Esophagus squamous epithelium (tissue), 4 donors: ENCODE data around the gene TNFSF12.

Experiments used
- POLR2A ChIP-seq, 4 donors: fragments of 450-650 bp; IDR thresholded peaks; one replicate each; pipeline ENCODE4 v1.6.1; 2017; ENCODE audit warnings: antibody characterized with exemption in 4 of 4, mild to moderate bottlenecking in 4 of 4, moderate library complexity in 3 of 4
- TF ChIP-seq, protein P1 (sequence below), 6 experiments: fragments of 450-650 bp in 4 of 6; fragments of 200-600 bp in 2 of 6; sonication (generic) in 2 of 6; IDR thresholded peaks; one replicate each; pipeline ENCODE4 v1.5.1; 2016 to 2019; ENCODE audit warnings: antibody characterized with exemption in 6 of 6, mild to moderate bottlenecking in 4 of 6, moderate library complexity in 4 of 6

DNA sequence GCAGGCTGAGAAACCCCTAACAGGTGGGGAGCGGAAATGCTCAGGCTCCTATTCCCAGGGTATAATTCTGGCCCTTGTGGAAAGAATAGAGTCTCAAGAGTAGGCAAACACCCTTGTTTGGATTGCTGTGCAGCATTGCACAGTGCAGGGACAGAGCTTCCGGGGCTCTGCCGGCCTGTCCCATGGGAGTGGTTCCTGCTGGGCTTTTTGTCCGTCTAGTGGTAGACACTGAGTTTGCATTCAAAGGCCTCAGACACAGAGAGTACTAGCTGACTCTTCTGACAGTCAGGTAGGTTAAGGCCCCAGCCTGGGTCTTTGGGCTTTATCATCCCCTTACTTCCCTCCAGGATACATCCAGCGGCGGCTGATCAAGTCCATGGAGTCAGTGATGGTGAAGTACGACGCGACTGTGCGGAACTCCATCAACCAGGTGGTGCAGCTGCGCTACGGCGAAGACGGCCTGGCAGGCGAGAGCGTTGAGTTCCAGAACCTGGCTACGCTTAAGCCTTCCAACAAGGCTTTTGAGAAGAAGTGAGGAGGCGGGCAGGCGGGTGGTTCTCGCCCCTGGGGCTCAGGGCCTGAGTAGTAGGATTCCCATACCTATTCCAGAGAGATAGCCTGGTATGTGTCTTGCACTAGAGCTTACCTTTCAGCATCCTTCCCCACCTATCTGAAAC lies 46.5 kb upstream of the TNFSF12 start:
- TF ChIP-seq, protein P1, sequence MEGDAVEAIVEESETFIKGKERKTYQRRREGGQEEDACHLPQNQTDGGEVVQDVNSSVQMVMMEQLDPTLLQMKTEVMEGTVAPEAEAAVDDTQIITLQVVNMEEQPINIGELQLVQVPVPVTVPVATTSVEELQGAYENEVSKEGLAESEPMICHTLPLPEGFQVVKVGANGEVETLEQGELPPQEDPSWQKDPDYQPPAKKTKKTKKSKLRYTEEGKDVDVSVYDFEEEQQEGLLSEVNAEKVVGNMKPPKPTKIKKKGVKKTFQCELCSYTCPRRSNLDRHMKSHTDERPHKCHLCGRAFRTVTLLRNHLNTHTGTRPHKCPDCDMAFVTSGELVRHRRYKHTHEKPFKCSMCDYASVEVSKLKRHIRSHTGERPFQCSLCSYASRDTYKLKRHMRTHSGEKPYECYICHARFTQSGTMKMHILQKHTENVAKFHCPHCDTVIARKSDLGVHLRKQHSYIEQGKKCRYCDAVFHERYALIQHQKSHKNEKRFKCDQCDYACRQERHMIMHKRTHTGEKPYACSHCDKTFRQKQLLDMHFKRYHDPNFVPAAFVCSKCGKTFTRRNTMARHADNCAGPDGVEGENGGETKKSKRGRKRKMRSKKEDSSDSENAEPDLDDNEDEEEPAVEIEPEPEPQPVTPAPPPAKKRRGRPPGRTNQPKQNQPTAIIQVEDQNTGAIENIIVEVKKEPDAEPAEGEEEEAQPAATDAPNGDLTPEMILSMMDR (IDR thresholded peaks at IDR 0.05), result no peak
- no peak for TF ChIP-seq POLR2A (IDR thresholded peaks at IDR 0.05)
